Neuronal stem cell (in vitro differentiated cells): Measurements from ENCODE around the gene CHST2.

Experiments
- DNase-seq: peaks from one replicate; pipeline ENCODE4 v3.0.0-alpha.2; 2013; ENCODE audit warnings: low spot score
- H2AFZ ChIP-seq: one replicate; pipeline ENCODE4 v1.6.1; 2013; ENCODE audit warnings: mild to moderate bottlenecking, low read length, inconsistent platforms
- H2AK5ac ChIP-seq: 2 replicates; pipeline ENCODE4 v1.6.1; 2013; ENCODE audit warnings: low read depth, mild to moderate bottlenecking, inconsistent platforms, low read length, moderate library complexity, mixed read lengths
- H2BK120ac ChIP-seq: 2 replicates; pipeline ENCODE4 v1.6.1; 2013; ENCODE audit warnings: low read depth, mild to moderate bottlenecking, inconsistent platforms, low read length, moderate library complexity, mixed read lengths
- H2BK12ac ChIP-seq: one replicate; pipeline ENCODE4 v1.6.1; 2013; ENCODE audit warnings: low read length, inconsistent platforms
- H2BK15ac ChIP-seq: 2 replicates; pipeline ENCODE4 v1.6.1; 2013; ENCODE audit warnings: mild to moderate bottlenecking, low read length, inconsistent platforms, mixed read lengths
- H2BK5ac ChIP-seq: one replicate; pipeline ENCODE4 v1.6.1; 2013; ENCODE audit warnings: inconsistent platforms, mild to moderate bottlenecking, low read length, moderate library complexity
- H3K14ac ChIP-seq: one replicate; pipeline ENCODE4 v1.6.1; 2013; ENCODE audit warnings: low read length, inconsistent platforms
- H3K18ac ChIP-seq: 2 replicates; pipeline ENCODE4 v1.6.1; 2013; ENCODE audit warnings: low read length, inconsistent platforms
- H3K23ac ChIP-seq: 2 replicates; pipeline ENCODE4 v1.6.1; 2013; ENCODE audit warnings: low read depth, mild to moderate bottlenecking, mixed read lengths, low read length, inconsistent platforms; ENCODE audit not compliant: poor library complexity
- H3K27ac ChIP-seq: replicated peaks from 3 replicates; pipeline ENCODE4 v1.5.1; 2013; ENCODE audit warnings: low read length, inconsistent platforms
- H3K27me3 ChIP-seq, 3 experiments: 2 replicates each; pipeline ENCODE4 v1.6.1; 2013; ENCODE audit warnings: low read length in 3 of 3, mild to moderate bottlenecking in 2 of 3, inconsistent platforms in 1 of 3, low read depth in 1 of 3, mixed read lengths in 1 of 3, moderate library complexity in 1 of 3; ENCODE audit not compliant: control insufficient read depth in 3 of 3, insufficient read depth in 3 of 3
- H3K36me3 ChIP-seq, 2 donors: replicated peaks in 1 of 2; 2 replicates each; pipeline ENCODE4 v1.6.1; 2013; ENCODE audit warnings: low read length in 2 of 2; ENCODE audit not compliant: control insufficient read depth in 2 of 2, insufficient read depth in 2 of 2
- H3K4ac ChIP-seq: 2 replicates; pipeline ENCODE4 v1.6.1; 2013; ENCODE audit warnings: inconsistent platforms, mild to moderate bottlenecking, low read length, moderate library complexity
- H3K4me1 ChIP-seq, 2 donors: 1 replicate in 1 of 2; 2 replicates in 1 of 2; pipeline ENCODE4 v1.6.1; 2013; ENCODE audit warnings: low read length in 2 of 2, low read depth in 1 of 2; ENCODE audit not compliant: control insufficient read depth in 2 of 2, insufficient read depth in 1 of 2
- H3K4me2 ChIP-seq: one replicate; pipeline ENCODE4 v1.6.1; 2013; ENCODE audit warnings: mild to moderate bottlenecking, low read length, inconsistent platforms; ENCODE audit not compliant: insufficient read depth, poor library complexity, severe bottlenecking
- H3K4me3 ChIP-seq, 2 donors: 2 replicates each; pipeline ENCODE4 v1.5.1; 2013; ENCODE audit warnings: low read length in 2 of 2, mild to moderate bottlenecking in 2 of 2, inconsistent platforms in 1 of 2, moderate library complexity in 1 of 2
- H3K79me1 ChIP-seq: one replicate; pipeline ENCODE4 v1.6.1; 2013; ENCODE audit warnings: low read depth, mild to moderate bottlenecking, inconsistent platforms, low read length, moderate library complexity
- H3K9ac ChIP-seq: one replicate; pipeline ENCODE4 v1.6.1; 2013; ENCODE audit warnings: mild to moderate bottlenecking, low read depth, low read length, inconsistent platforms; ENCODE audit not compliant: poor library complexity
- H3K9me3 ChIP-seq, 2 donors: replicated peaks in 1 of 2; 2 replicates each; pipeline versions ENCODE3 to v1.6.1; 2013; ENCODE audit warnings: low read length in 2 of 2, mild to moderate bottlenecking in 2 of 2, inconsistent platforms in 1 of 2, low read depth in 1 of 2, mixed read lengths in 1 of 2, moderate library complexity in 1 of 2; ENCODE audit not compliant: control insufficient read depth in 2 of 2, insufficient read depth in 1 of 2
- H4K8ac ChIP-seq: one replicate; pipeline ENCODE4 v1.6.1; 2013; ENCODE audit warnings: low read depth, mild to moderate bottlenecking, inconsistent platforms, low read length, moderate library complexity
- H4K91ac ChIP-seq: one replicate; pipeline ENCODE4 v1.6.1; 2013; ENCODE audit warnings: low read length, low read depth, mild to moderate bottlenecking, inconsistent platforms; ENCODE audit not compliant: poor library complexity
- WGBS, 2 donors: extraction: QIAGEN DNeasy Blood & Tissue Kit; methylation state at CpG; one replicate each; pipeline ENCODE4 v1.1.7; 2013; ENCODE audit warnings: missing lambda C conversion rate in 2 of 2, mixed read lengths in 1 of 2; ENCODE audit not compliant: insufficient read length in 2 of 2, insufficient replicate concordance in 1 of 2; ENCODE audit errors: extremely low coverage in 2 of 2; 5-methylcytosine and 5-hydroxymethylcytosine counted together

The CHST2 gene

GRCh38 chr3:143142354-143142753 lies 22.8 kb downstream of the CHST2 start:
- H2AFZ ChIP-seq = peak overlapping the region; percentile 26
- no peak overlapping the region for H2BK5ac ChIP-seq
- H3K18ac ChIP-seq = no peak overlapping the region
- no peak overlapping the region for H2BK12ac ChIP-seq
- no CpG with 5 or more reads among the region's 17 CpGs for WGBS, 2 donors
- no peak for DNase-seq
- no peak overlapping the region for H2BK120ac ChIP-seq
- H2AK5ac ChIP-seq = no peak overlapping the region
- H3K79me1 ChIP-seq = no peaks in the 10 kb centered on the region
- no peak overlapping the region for H3K4ac ChIP-seq
- H2BK15ac ChIP-seq = no peak overlapping the region
- no peaks in the 10 kb centered on the region for H3K4me1 ChIP-seq
- no peaks in the 10 kb centered on the region for H3K36me3 ChIP-seq
- no peaks in the 10 kb centered on the region for H3K9me3 ChIP-seq
- H4K91ac ChIP-seq = no peak overlapping the region
- H3K14ac ChIP-seq = no peak overlapping the region
- H3K4me2 ChIP-seq = no peak overlapping the region
- no peak overlapping the region for H4K8ac ChIP-seq
- H3K23ac ChIP-seq = no peak overlapping the region
- H3K27me3 ChIP-seq = no peaks in the 10 kb centered on the region
- H3K9ac ChIP-seq = no peak overlapping the region
- H3K4me3 ChIP-seq = no peak overlapping the region
- H3K27ac ChIP-seq = no peak overlapping the region

- Histone ChIP-seq H2AFZ (peak overlapping the region; percentile 19), H3K9ac (no peak overlapping the region), H4K8ac (no peak overlapping the region), H2BK12ac (no peak overlapping the region), H3K27me3 (no peaks in the 10 kb centered on the region), H3K18ac (no peak overlapping the region), H3K14ac (no peak overlapping the region), H4K91ac (no peak overlapping the region), H3K4me1 (no peaks in the 10 kb centered on the region), H3K23ac (no peak overlapping the region), H3K4me2 (no peak overlapping the region), H2BK5ac (no peak overlapping the region), H2BK15ac (no peak overlapping the region), H3K79me1 (no peaks in the 10 kb centered on the region), H3K27ac (no peak overlapping the region), H2BK120ac (no peak overlapping the region), H2AK5ac (no peak overlapping the region), H3K4ac (no peak overlapping the region), H3K4me3 (no peak overlapping the region), H3K36me3 (no peaks in the 10 kb centered on the region), H3K9me3 (no peaks in the 10 kb centered on the region)
- DNase-seq = no peak
- no CpG with 5 or more reads among the region's 4 CpGs for WGBS, 2 donors
These were observed 26.3 kb downstream of the CHST2 start for GRCh38 chr3:143145906-143146305.

GRCh38 chr3:143146486-143147274 lies 27.1 kb downstream of the CHST2 start:
- H3K27me3 ChIP-seq = no peaks in the 10 kb centered on the region
- no peaks in the 10 kb centered on the region for H3K79me1 ChIP-seq
- H2BK15ac ChIP-seq = no peak overlapping the region
- no peak overlapping the region for H3K4me3 ChIP-seq
- no peak overlapping the region for H2AK5ac ChIP-seq
- H3K9ac ChIP-seq = no peak overlapping the region
- no peak overlapping the region for H3K14ac ChIP-seq
- no peak overlapping the region for H3K4ac ChIP-seq
- no peak overlapping the region for H3K4me2 ChIP-seq
- H3K23ac ChIP-seq = no peak overlapping the region
- no peaks in the 10 kb centered on the region for H3K9me3 ChIP-seq
- H4K8ac ChIP-seq = no peak overlapping the region
- no peak overlapping the region for H2BK5ac ChIP-seq
- no peaks in the 10 kb centered on the region for H3K4me1 ChIP-seq
- no peak overlapping the region for H3K27ac ChIP-seq
- DNase-seq = no peak
- H3K36me3 ChIP-seq = no peaks in the 10 kb centered on the region
- H2BK120ac ChIP-seq = no peak overlapping the region
- no CpG with 5 or more reads among the region's 12 CpGs for WGBS, 2 donors
- no peak overlapping the region for H2BK12ac ChIP-seq
- no peak overlapping the region for H3K18ac ChIP-seq
- H2AFZ ChIP-seq = no peak overlapping the region
- no peak overlapping the region for H4K91ac ChIP-seq

GRCh38 chr3:143147707-143148106 lies 28.1 kb downstream of the CHST2 start:
- Histone ChIP-seq H3K27me3 (no peaks in the 10 kb centered on the region), H2BK5ac (no peak overlapping the region), H2BK120ac (no peak overlapping the region), H2AFZ (no peak overlapping the region), H3K18ac (no peak overlapping the region), H3K4me3 (no peak overlapping the region), H3K9ac (no peak overlapping the region), H2BK15ac (no peak overlapping the region), H2AK5ac (no peak overlapping the region), H2BK12ac (no peak overlapping the region), H3K4me1 (no peaks in the 10 kb centered on the region), H4K8ac (no peak overlapping the region), H3K14ac (no peak overlapping the region), H3K36me3 (no peaks in the 10 kb centered on the region), H3K4ac (no peak overlapping the region), H3K79me1 (no peaks in the 10 kb centered on the region), H3K23ac (no peak overlapping the region), H3K27ac (no peak overlapping the region), H3K9me3 (no peaks in the 10 kb centered on the region), H3K4me2 (no peak overlapping the region), H4K91ac (no peak overlapping the region)
- WGBS, 2 donors = no CpG with 5 or more reads among the region's 2 CpGs
- DNase-seq = no peak
